Limb (tissue), 2 donors: ENCODE measurements around the gene SLC38A3.

Experiments
- DNase-seq, 2 donors: peaks; one replicate each; pipeline ENCODE4 v3.0.0-alpha.2; 2016; ENCODE audit errors: extremely low spot score in 2 of 2

SLC38A3 gene

GRCh38 chr3:50169232-50169832 is 35.7 kb upstream of the SLC38A3 start:
- no peak for DNase-seq

- DNase-seq = no peak
Observed at GRCh38 chr3:50169858-50170257, 35.2 kb upstream of the SLC38A3 start.

DNA sequence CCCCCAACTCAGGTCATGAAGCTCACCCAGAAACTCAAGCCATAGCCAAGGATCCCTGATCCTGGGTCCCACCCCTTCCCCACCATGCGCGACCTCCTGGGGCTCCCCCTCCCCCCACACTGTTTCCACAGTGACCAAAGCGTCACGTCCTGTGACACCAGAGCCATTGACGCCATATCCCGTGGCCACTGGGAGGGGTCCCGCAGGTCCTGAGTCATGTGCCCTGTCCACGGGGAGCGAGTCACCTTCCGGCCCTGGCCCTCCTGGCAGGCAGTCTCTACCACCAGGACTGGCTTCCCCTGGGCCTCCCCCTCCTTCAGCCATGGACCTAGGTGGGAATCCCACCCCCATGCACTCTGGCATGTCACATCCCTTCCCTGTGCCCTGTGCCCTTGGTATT is 34.4 kb upstream of the SLC38A3 start:
- no peak for DNase-seq

DNA sequence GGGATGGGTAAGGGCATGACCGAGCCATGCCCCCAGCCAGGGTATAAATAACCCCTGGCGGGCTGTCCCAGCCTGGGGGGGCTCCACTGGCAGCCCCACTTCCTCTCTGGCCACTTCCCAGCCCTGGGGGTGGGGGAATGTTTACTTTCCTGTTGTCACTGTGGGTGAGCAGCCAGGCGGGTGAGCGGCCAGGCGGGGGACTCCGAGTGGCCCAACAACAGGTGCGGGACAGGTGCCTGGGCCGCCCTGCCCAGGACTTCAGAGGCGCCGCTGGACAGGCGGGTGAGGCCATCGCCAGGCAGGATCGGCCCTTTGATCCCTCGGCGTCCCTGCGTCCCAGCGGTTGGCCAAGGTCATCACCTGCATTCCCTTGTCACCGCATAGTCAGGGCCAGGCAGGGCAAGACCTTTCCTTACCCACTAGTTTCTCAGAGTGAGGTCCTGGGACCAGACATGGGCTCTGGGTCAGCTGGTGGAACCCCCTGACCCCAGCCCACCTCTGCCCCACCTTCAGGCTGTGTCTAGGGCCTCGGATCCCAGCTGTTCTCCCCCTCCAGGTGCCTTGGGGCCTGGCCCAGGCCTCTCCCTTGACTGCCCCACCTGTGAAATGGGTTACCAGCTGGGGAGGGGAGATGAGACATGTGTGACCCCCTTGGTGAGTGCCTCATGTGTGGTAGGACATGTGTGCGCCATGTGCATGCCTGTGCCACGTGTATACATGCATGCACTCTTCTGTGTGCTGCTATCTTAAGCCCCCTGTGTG is 33.4 kb upstream of the SLC38A3 start:
- no peak for DNase-seq

GRCh38 chr3:50172626-50173220 is 32.3 kb upstream of the SLC38A3 start:
- no peak for DNase-seq

DNA sequence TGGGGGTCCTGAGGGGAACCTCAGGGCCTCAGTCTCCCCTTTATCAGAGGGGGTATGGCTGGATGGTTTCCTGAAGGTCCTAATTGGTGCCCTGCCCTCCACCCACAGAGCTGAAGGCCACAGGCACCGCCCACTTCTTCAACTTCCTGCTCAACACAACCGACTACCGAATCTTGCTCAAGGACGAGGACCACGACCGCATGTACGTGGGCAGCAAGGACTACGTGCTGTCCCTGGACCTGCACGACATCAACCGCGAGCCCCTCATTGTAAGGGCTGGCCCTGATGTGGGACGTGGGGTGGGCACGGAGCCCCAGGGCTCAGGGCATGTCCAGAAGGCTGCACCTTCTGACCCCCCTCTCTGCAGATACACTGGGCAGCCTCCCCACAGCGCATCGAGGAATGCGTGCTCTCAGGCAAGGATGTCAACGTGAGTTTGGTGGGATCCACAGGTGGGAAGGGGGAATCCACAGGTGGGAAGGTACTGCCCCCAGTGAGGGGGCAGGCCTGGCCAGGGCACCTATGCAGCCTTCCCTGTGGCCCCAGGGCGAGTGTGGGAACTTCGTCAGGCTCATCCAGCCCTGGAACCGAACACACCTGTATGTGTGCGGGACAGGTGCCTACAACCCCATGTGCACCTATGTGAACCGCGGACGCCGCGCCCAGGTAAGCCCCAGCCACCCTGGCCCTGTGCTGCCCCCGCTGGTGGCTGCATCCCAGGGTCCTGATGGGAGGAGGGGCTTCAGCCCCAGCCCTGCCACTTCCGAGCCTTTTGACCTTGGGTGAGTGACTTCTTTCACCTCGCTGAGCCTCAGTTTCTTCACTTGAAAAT is 31.2 kb upstream of the SLC38A3 start:
- no peak for DNase-seq

DNA sequence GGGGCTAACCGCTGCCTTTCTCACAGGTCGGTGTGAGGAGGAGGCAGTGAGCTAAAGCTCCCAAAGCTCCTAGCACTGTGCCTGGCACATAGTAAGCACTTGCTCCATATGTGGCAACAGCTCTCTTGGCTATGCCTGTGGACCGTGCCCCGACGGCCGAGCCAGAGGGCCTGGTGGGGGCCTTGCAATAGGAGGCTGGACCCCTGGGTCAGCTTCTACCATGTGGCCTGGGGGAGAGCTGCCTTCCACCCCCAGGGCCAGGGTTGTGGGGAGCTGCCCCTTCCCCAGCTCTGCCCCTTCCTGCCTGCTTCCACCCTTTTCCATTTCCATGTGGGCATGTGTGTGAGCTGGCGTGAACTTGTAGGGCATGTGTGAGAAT is 30.6 kb upstream of the SLC38A3 start:
- DNase-seq = no peak

GRCh38 chr3:50174947-50175524 is 30.0 kb upstream of the SLC38A3 start:
- DNase-seq = no peak

DNA sequence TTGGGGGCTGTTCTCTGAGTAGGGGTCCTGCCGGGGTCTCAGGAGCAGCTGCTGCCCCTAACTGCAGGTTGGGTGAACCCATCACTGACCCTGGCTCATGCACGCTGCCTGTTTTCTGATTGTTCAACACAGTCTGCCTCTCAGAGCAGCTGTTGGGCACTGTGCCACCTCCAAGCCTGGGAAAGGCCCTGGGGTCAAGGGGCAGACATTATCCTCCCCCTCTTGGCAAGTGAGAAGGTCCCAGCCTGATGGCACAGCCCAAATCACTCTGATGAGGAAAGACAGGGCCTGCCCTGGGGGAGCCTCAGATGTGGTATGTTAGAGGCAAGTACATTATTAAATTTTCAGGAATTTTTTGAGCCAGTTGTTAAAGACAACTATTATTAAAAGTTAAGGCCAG is 27.7 kb upstream of the SLC38A3 start:
- DNase-seq = no peak

DNA sequence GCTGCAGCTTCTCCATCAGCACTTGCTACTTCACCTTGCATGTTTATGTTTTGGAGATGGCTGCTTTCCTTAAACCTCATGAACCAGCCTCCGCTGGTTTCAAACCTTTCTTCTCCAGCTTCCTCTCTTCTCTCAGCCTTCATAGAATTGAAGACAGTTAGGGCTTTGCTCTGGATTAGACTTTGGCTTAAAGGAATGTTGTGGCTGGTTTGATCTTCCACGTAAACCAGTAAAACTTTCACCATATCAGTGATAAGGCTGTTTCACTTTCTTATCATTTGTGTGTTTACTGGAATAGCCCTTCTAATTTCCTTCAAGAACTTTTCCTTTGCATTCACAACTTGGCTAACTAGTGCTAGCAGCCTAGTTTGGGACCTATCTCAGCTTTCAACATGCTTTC is 25.4 kb upstream of the SLC38A3 start:
- no peak for DNase-seq

DNA sequence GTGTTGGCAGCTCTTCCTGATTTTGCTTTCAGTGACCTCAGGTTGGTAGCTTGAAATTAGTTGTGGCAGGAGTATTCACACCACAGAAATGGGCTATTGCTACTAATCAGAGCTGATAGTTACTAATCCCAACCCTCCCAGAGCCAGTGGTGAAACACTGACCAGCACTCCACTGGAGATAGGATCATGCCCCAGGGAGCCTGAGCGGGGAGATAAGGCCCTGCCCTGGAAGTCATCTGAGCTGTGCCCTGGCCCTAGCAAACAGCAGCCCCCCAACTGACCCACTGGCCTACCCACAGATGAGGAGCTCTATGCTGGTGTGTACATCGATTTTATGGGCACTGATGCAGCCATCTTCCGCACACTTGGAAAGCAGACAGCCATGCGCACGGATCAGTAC is 23.1 kb upstream of the SLC38A3 start:
- DNase-seq = no peak

DNA sequence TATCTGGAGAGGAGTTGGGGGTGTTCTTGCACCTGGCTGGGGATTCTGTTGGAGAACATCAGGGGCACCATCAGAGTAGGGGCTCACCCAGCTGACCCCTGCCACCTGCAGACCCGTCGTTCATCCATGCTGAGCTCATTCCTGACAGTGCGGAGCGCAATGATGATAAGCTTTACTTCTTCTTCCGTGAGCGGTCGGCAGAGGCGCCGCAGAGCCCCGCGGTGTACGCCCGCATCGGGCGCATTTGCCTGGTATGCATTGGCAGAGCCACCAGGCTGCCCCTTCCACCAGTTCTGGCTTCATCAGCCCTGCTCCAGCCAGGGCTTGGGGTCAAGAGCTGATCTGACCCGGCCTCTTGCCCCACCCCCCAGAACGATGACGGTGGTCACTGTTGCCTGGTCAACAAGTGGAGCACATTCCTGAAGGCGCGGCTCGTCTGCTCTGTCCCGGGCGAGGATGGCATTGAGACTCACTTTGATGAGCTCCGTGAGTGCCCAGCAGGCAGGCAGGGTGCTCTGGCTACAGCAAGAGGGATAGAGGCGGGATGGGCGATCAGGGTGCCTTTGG is 22.5 kb upstream of the SLC38A3 start:
- no peak for DNase-seq

DNA sequence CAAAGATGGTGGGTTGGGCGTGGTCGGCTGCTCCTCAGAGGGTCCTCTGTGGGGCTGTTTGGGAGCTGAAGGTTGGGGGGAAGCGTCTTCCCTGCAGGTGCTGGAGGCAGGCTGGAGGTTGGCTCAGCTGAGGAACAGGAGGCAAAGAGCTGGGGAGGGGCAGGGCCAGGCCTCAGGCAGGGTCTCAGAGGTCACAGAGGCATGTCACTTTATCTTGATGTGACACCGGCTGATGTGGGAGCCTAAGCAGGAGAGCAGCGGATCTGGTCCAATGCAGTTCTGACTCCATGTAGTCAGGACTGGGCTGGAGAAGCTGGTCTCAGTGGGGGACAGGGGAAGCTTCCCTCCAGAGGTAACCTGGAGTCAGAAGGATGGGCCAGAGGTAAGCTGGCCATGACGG is 21.3 kb upstream of the SLC38A3 start:
- no peak for DNase-seq

GRCh38 chr3:50184242-50184978 is 20.7 kb upstream of the SLC38A3 start:
- DNase-seq = no peak

GRCh38 chr3:50185230-50185629 is 19.8 kb upstream of the SLC38A3 start:
- DNase-seq = no peak

GRCh38 chr3:50186096-50186495 is 19.0 kb upstream of the SLC38A3 start:
- DNase-seq = no peak

DNA sequence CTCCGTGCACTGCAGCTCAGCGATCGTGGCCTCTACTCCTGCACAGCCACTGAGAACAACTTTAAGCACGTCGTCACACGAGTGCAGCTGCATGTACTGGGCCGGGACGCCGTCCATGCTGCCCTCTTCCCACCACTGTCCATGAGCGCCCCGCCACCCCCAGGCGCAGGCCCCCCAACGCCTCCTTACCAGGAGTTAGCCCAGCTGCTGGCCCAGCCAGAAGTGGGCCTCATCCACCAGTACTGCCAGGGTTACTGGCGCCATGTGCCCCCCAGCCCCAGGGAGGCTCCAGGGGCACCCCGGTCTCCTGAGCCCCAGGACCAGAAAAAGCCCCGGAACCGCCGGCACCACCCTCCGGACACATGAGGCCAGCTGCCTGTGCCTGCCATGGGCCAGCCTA is 17.3 kb upstream of the SLC38A3 start:
- DNase-seq = no peak

DNA sequence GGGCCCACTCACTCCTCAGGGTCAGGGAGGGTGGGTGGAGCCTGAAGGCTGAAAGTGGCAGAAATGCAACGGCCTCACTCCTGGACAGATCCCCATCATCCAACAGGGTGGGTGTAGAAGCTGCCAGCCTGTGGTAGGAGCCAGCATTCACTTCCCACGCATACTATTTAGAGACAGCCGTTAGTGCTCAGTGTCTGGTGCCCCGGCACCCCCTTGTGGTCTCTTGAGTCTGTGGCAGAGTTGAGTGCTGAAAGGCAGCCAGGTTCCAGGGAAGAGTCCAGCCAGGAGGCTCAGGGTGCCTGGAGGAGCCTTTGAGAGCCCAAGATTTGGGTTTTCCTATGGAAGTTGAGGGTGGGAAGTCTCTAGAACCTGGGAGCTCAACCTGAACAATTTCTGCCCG is 15.8 kb upstream of the SLC38A3 start:
- peak; percentile 70 to 80 for DNase-seq

- DNase-seq = no peak
Observed at GRCh38 chr3:50189989-50190388, 15.1 kb upstream of the SLC38A3 start.

- no peak for DNase-seq
Observed at GRCh38 chr3:50190936-50191660, 14.0 kb upstream of the SLC38A3 start, which contains the start of gene GNAT1. TSS of gene GNAT1 (plus strand) at chr3:50191610. CDS start at chr3:50191726, 116 bp downstream.
